ENCODE results near the gene TGM1. TPM values are rescaled to one million over a fixed set of nuclear protein-coding genes. Genes with fewer than 3 reads are reported as not detected.
A peak's percentile ranks its signal among the peaks of the same experiment; 100 is the strongest.

TGM1 gene
- total and polyA plus RNA-seq, 3 experiments from 2014 or later: 3.2 to 3.7 TPM; not detected in 1

DNA sequence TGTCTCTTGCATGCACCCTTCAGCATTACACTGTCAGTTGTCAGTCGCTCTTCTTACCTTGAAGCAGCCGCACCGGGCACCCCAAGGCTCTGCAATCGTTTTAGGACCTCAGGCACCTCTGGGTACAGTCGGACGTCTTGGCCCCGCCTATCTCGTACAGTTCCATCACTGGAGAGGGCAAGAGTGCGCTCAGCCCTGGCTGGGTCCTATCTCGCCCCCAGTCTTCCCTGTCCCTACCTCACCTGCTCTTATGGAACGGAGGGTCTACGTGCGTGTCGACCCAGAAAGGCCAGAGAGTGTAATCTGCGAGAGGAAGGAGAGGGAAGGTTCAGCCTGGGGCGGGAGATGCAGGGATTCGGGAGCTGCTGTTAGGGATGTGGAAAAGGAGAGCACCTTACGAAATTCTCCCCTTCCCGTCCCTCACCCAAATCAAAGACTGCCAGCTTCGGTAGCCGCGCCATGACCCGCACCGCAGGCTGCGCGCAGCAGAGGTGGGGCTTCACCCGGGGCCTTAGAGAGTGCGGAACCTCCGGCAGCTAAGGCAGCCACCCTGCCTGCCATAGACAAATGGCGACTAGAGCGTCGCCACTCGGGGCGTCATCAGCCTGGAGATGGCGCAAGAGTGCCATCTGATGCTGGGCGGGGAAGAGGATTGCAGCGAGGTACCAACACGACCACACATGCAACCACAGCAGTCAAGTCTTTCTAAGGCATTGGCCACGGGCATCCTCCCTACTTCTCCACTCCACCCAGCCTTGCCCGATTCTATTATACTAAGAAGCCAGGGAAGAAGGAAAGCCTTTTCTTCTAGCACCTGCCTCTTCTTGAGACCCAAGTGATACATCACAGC, 47.3 kb downstream of the TGM1 start, which contains the start of gene MDP1:
TSS of gene MDP1 (minus strand) at position 572 of the 850 bp plus-strand sequence. CDS start at position 461, 111 bp downstream.
- Mint-ChIP-seq H3K4me1 (peaks cover 38 to 54% (median 50%) of the 10 kb centered on the region in 3 donors), H3K9me3 (no peaks in the 10 kb centered on the region), H3K27ac (peak within 1 kb of the TSS; percentile 95 to 100 (median 98)), H3K27me3 (no peaks in the 10 kb centered on the region), H3K36me3 (peaks cover 5 to 44% (median 12%) of the 10 kb centered on the region in 3 donors), H3K4me3 (peak within 1 kb of the TSS; percentile 87 to 97 (median 95))
- ChIA-PET CTCF (interaction anchor here (0.6 to 4.2 kb wide), 28 partner anchors 9 to 215 kb away, joined by 3 to 54 read pairs (median 5); partner anchors contain the start of genes CBLN3, DHRS1, GMPR2 and IPO4), POLR2A (interaction anchor here (0.6 to 1.8 kb wide), 14 partner anchors 17 to 216 kb away, joined by 3 to 25 read pairs (median 4); partner anchors contain the start of genes DCAF11, DHRS1, EMC9 and IPO4)
- peaks cover 39% of the 10 kb centered on the region for H3K4me1 ChIP-seq (ENCODE audit: insufficient read depth, low read length)
- no peaks in the 10 kb centered on the region for H3K27me3 ChIP-seq (ENCODE audit: insufficient read depth, low read length, poor library complexity, severe bottlenecking)
- H3K9me3 ChIP-seq (ENCODE audit: low read length): no peaks in the 10 kb centered on the region
- peaks cover 10% of the 10 kb centered on the region for H3K36me3 ChIP-seq (ENCODE audit: insufficient read depth, low read length)
- peak; percentile 76 to 92 (median 85) for DNase-seq
- H3K27ac ChIP-seq (ENCODE audit: low read depth, low read length): peak within 1 kb of the TSS; percentile 97
- H3K4me3 ChIP-seq (ENCODE audit: low read length): peak within 1 kb of the TSS; percentile 94

DNA sequence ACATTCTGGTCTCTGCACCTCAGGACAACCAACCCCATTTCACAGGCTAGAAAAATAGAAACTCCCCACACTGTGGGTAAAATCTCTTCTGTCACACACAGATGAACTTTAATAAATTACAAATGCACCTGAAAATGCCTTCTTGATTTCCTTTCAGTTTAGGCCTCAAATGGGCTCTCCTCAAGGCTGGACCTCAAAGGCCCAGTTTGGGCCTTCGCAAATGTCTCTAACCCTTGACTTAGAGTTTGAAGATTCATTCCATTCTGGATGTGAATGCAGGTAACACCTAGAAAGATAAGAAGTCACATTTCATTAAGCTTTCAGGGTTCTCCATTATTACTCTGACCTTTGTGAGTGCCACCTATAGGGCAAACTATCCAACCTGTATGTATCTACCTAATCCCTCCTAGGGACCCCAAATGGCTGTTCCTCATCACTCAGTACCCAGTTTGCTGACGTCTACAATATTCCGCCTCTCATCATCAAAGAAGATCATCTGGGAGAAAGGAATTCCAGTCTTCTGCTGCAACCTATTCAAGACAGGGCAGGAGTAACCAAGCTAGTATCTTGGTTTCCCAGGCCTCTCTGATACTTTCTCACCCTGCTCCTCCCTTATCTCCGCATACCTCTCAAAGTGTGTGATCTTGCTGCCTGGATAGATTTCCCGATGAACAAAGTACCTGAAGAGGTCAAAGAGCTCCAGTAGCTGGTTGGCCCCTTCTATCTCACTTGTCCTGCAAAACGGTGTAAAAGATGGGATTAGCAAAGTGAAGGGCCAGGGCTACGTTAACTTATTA, 48.9 kb downstream of the TGM1 start:
- H3K4me3 ChIP-seq (ENCODE audit: low read length): peak overlapping the region; percentile 87
- Mint-ChIP-seq H3K9me3 (no peaks in the 10 kb centered on the region), H3K27ac (peak overlapping the region; percentile 95 to 100 (median 99)), H3K36me3 (peaks cover 10 to 57% (median 17%) of the 10 kb centered on the region in 3 donors), H3K4me1 (peaks cover 48 to 66% (median 56%) of the 10 kb centered on the region in 3 donors), H3K27me3 (no peaks in the 10 kb centered on the region), H3K4me3 (peak overlapping the region; percentile 87 to 97 (median 93))
- no peaks in the 10 kb centered on the region for H3K9me3 ChIP-seq (ENCODE audit: low read length)
- peaks cover 39% of the 10 kb centered on the region for H3K4me1 ChIP-seq (ENCODE audit: insufficient read depth, low read length)
- no peaks in the 10 kb centered on the region for H3K27me3 ChIP-seq (ENCODE audit: insufficient read depth, low read length, poor library complexity, severe bottlenecking)
- peak overlapping the region; percentile 100 for H3K27ac ChIP-seq (ENCODE audit: low read depth, low read length)
- ChIA-PET POLR2A (interaction anchor here (0.7 to 3.9 kb wide), 16 partner anchors 15 to 217 kb away, joined by 3 to 43 read pairs (median 5); partner anchors contain the start of genes CBLN3, DCAF11, EMC9 and IPO4), CTCF (interaction anchor here (0.9 to 4.2 kb wide), 14 partner anchors 19 to 228 kb away, joined by 3 to 54 read pairs (median 6); partner anchors contain the start of genes CIDEB, IPO4, IRF9 and RABGGTA)
- no peak for DNase-seq
- H3K36me3 ChIP-seq (ENCODE audit: insufficient read depth, low read length): peaks cover 26% of the 10 kb centered on the region

GRCh38 chr14:24212924-24213865, 49.8 kb downstream of the TGM1 start, which contains the start of gene CHMP4A:
Gene CHMP4A (minus strand): TSS chr14:24213488. CDS start chr14:24213439, 49 bp downstream.
- peak; percentile 96 to 98 (median 96) for DNase-seq
- Mint-ChIP-seq H3K27ac (peak within 1 kb of the TSS; percentile 95 to 100 (median 99)), H3K4me1 (peaks cover 48 to 69% (median 59%) of the 10 kb centered on the region in 3 donors), H3K36me3 (peaks cover 10 to 59% (median 17%) of the 10 kb centered on the region in 3 donors), H3K4me3 (peak within 1 kb of the TSS; percentile 87 to 97 (median 93)), H3K27me3 (no peaks in the 10 kb centered on the region), H3K9me3 (no peaks in the 10 kb centered on the region)
- H3K4me1 ChIP-seq (ENCODE audit: insufficient read depth, low read length): peaks cover 39% of the 10 kb centered on the region
- ChIA-PET CTCF (interaction anchor here (0.7 to 4.2 kb wide), 14 partner anchors 10 to 229 kb away, joined by 3 to 54 read pairs (median 6); partner anchors contain the start of genes CIDEB, EMC9, IPO4 and IRF9), POLR2A (interaction anchor here (0.7 to 3.9 kb wide), 18 partner anchors 14 to 1332 kb away, joined by 3 to 43 read pairs (median 4); partner anchors contain the start of genes CBLN3, DCAF11, EMC9 and IPO4)
- H3K27ac ChIP-seq (ENCODE audit: low read depth, low read length): peak within 1 kb of the TSS; percentile 100
- H3K27me3 ChIP-seq (ENCODE audit: insufficient read depth, low read length, poor library complexity, severe bottlenecking): no peaks in the 10 kb centered on the region
- H3K36me3 ChIP-seq (ENCODE audit: insufficient read depth, low read length): peaks cover 31% of the 10 kb centered on the region
- no peaks in the 10 kb centered on the region for H3K9me3 ChIP-seq (ENCODE audit: low read length)
- peak within 1 kb of the TSS; percentile 87 for H3K4me3 ChIP-seq (ENCODE audit: low read length)

GRCh38 chr14:24211311-24211710, 51.7 kb downstream of the TGM1 start:
- H3K27ac Mint-ChIP-seq: peak overlapping the region; percentile 64 to 99 (median 97)
- peaks cover 59 to 87% (median 73%) of the 10 kb centered on the region in 3 donors for H3K4me1 Mint-ChIP-seq
- Histone ChIP-seq H3K4me3 (ENCODE audit: low read length) (no peak overlapping the region), H3K27me3 (ENCODE audit: insufficient read depth, low read length, poor library complexity, severe bottlenecking) (no peaks in the 10 kb centered on the region), H3K27ac (ENCODE audit: low read depth, low read length) (no peak overlapping the region), H3K36me3 (ENCODE audit: insufficient read depth, low read length) (peaks cover 47% of the 10 kb centered on the region), H3K4me1 (ENCODE audit: insufficient read depth, low read length) (peaks cover 45% of the 10 kb centered on the region), H3K9me3 (ENCODE audit: low read length) (no peaks in the 10 kb centered on the region)
- peaks cover 0 to 1% of the 10 kb centered on the region in 2 donors for H3K27me3 Mint-ChIP-seq
- DNase-seq: no peak
- peak overlapping the region in 6 of 7 donors; percentile 23 to 97 (median 94) for H3K4me3 Mint-ChIP-seq
- ChIA-PET CTCF (interaction anchor here (1.2 to 3.6 kb wide), 6 partner anchors 16 to 122 kb away, joined by 3 to 14 read pairs (median 4); partner anchors contain the start of genes CIDEB, EMC9, IPO4 and IRF9), POLR2A (interaction anchor here (0.8 to 3.9 kb wide), 4 partner anchors 16 to 129 kb away, joined by 3 to 43 read pairs (median 24); partner anchors contain the start of genes IPO4, TINF2 and TM9SF1)
- H3K9me3 Mint-ChIP-seq: no peaks in the 10 kb centered on the region
- peaks cover 10 to 69% (median 18%) of the 10 kb centered on the region in 3 donors for H3K36me3 Mint-ChIP-seq

- Mint-ChIP-seq H3K4me3 (peak overlapping the region in 1 of 7 donors; percentile 22), H3K9me3 (peaks cover 0 to 2% (median 0%) of the 10 kb centered on the region in 5 donors), H3K36me3 (peaks cover 15 to 77% (median 23%) of the 10 kb centered on the region in 3 donors), H3K4me1 (peaks cover 48 to 74% (median 57%) of the 10 kb centered on the region in 3 donors), H3K27me3 (peaks cover 0 to 3% of the 10 kb centered on the region in 2 donors), H3K27ac (peak overlapping the region in 6 of 8 donors; percentile 77 to 97 (median 95))
- POLR2A ChIA-PET: interaction anchor here (0.6 kb wide), 1 partner anchor 36 kb away, joined by 12 read pairs; no protein-coding TSS in a partner anchor
- no peaks in the 10 kb centered on the region for H3K9me3 ChIP-seq (ENCODE audit: low read length)
- peaks cover 47% of the 10 kb centered on the region for H3K36me3 ChIP-seq (ENCODE audit: insufficient read depth, low read length)
- no peak overlapping the region for H3K27ac ChIP-seq (ENCODE audit: low read depth, low read length)
- DNase-seq: no peak
- peaks cover 23% of the 10 kb centered on the region for H3K4me1 ChIP-seq (ENCODE audit: insufficient read depth, low read length)
- CTCF ChIA-PET: interaction anchor here (1.0 to 2.0 kb wide), 3 partner anchors 46 to 158 kb away, joined by 3 to 5 read pairs (median 3); partner anchors contain the start of genes IRF9, PSME2 and RNF31
- H3K4me3 ChIP-seq (ENCODE audit: low read length): no peak overlapping the region
- no peaks in the 10 kb centered on the region for H3K27me3 ChIP-seq (ENCODE audit: insufficient read depth, low read length, poor library complexity, severe bottlenecking)
These were observed 55.4 kb downstream of the TGM1 start for GRCh38 chr14:24207625-24208024.

DNA sequence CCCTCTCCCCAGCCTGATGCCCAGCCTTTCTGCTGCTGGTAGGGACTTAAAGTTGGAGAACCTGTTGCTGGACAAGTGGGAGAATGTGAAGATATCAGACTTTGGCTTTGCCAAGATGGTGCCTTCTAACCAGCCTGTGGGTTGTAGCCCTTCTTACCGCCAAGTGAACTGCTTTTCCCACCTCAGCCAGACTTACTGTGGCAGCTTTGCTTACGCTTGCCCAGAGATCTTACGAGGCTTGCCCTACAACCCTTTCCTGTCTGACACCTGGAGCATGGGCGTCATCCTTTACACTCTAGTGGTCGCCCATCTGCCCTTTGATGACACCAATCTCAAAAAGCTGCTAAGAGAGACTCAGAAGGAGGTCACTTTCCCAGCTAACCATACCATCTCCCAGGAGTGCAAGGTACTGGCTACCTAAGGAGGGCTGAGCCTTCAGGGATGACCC, 55.8 kb downstream of the TGM1 start:
- Mint-ChIP-seq H3K9me3 (peaks cover 0 to 2% (median 0%) of the 10 kb centered on the region in 5 donors), H3K36me3 (peaks cover 16 to 82% (median 25%) of the 10 kb centered on the region in 3 donors), H3K4me3 (peak overlapping the region in 3 of 7 donors; percentile 3 to 22 (median 17)), H3K4me1 (peaks cover 45 to 72% (median 57%) of the 10 kb centered on the region in 3 donors), H3K27ac (peak overlapping the region; percentile 48 to 97 (median 94)), H3K27me3 (peaks cover 0 to 3% of the 10 kb centered on the region in 2 donors)
- Histone ChIP-seq H3K27ac (ENCODE audit: low read depth, low read length) (no peak overlapping the region), H3K4me1 (ENCODE audit: insufficient read depth, low read length) (peaks cover 18% of the 10 kb centered on the region), H3K27me3 (ENCODE audit: insufficient read depth, low read length, poor library complexity, severe bottlenecking) (no peaks in the 10 kb centered on the region), H3K36me3 (ENCODE audit: insufficient read depth, low read length) (peaks cover 47% of the 10 kb centered on the region), H3K9me3 (ENCODE audit: low read length) (no peaks in the 10 kb centered on the region), H3K4me3 (ENCODE audit: low read length) (no peak overlapping the region)
- ChIA-PET POLR2A (interaction anchor here (0.6 kb wide), 1 partner anchor 36 kb away, joined by 12 read pairs; no protein-coding TSS in a partner anchor), CTCF (interaction anchor here (1.0 to 2.0 kb wide), 3 partner anchors 9 to 159 kb away, joined by 3 to 6 read pairs (median 5); partner anchors contain the start of genes IRF9 and MDP1)
- DNase-seq: peak in 4 of 5 donors; percentile 15 to 58 (median 35)

All from CD8-positive, alpha-beta memory T cell (primary cell).